HepG2 (cell line): Measurements from ENCODE around the gene ZNF282. TPM values are rescaled to one million over a fixed set of nuclear protein-coding genes. Genes with fewer than 3 reads are reported as not detected.

Source experiments
- ATAC-seq: fragments of 200-7000 bp; cut with Tn5 transposase; 3 replicates; pipeline ENCODE4 v1.9.1; 2020; ENCODE audit warnings: mild to moderate bottlenecking, moderate library complexity
- BruUV-seq: library from RNA; stranded (reverse); fragments of 400-500 nt; replicated peaks from 2 replicates; lab custom pipeline; 2021; lab: Mats Ljungman, UMichigan
- CTCF ChIA-PET: fragments of 300-600 bp; formaldehyde crosslinking; extraction: SDS; loops from one replicate; lab custom pipeline; 2021; ENCODE audit warnings: low total read pairs, inconsistent platforms, low intra/inter-chr PET ratio; lab: Yijun Ruan, JAX
- POLR2A ChIA-PET: fragments of 350-600 bp; sonication (Branson Sonifier 250); formaldehyde crosslinking; loops from one replicate; lab custom pipeline; 2020; ENCODE audit warnings: antibody characterized with exemption, inconsistent platforms; lab: Yijun Ruan, JAX
- DNase-seq: peaks from one replicate; pipeline ENCODE4 v3.0.0-alpha.2; 2015; ENCODE audit warnings: low spot score
- FAIRE-seq: peaks from 3 replicates; lab custom pipeline; 2011; peaks lifted over from hg19 to GRCh38; lab: Jason Lieb, UNC
- H2AFZ ChIP-seq: one replicate; pipeline ENCODE4 v1.6.1; 2011; ENCODE audit warnings: low read length, inconsistent platforms
- H3K27ac ChIP-seq: fragments of 300-600 bp; 3 replicates; pipeline ENCODE4 v1.8.0; 2011; ENCODE audit warnings: mixed run types, mild to moderate bottlenecking, mixed read lengths, low read length, inconsistent platforms; ENCODE audit not compliant: insufficient read depth; ENCODE audit errors: extremely low read length
- H3K27me3 ChIP-seq, 2 experiments: fragments of 200-600 bp in 1 of 2; 2 replicates in 1 of 2; 3 replicates in 1 of 2; pipeline versions ENCODE4 v1.6.0 to v1.8.0; 2011; ENCODE audit warnings: low read length in 2 of 2, mild to moderate bottlenecking in 2 of 2, moderate library complexity in 2 of 2, inconsistent platforms in 1 of 2; ENCODE audit not compliant: insufficient read depth in 2 of 2, control insufficient read depth in 1 of 2
- H3K36me3 ChIP-seq, 2 experiments: fragments of 200-600 bp in 1 of 2; replicated peaks in 1 of 2; 2 replicates in 1 of 2; 3 replicates in 1 of 2; pipeline versions ENCODE4 v1.5.1 to v1.8.0; 2011; ENCODE audit warnings: low read length in 2 of 2, inconsistent platforms in 1 of 2; ENCODE audit not compliant: insufficient read depth in 2 of 2, control insufficient read depth in 1 of 2
- H3K4me1 ChIP-seq: 2 replicates; pipeline ENCODE4 v1.5.1; 2012; ENCODE audit warnings: low read length, inconsistent platforms; ENCODE audit not compliant: insufficient read depth
- H3K4me2 ChIP-seq: 2 replicates; pipeline ENCODE4 v1.6.0; 2011; ENCODE audit warnings: low read depth, low read length, inconsistent platforms
- H3K4me3 ChIP-seq, 3 experiments: fragments of 200-600 bp in 1 of 3; sonication (generic), shearing (Covaris generic) in 1 of 3; replicated peaks in 1 of 3; 2 replicates each; pipeline ENCODE4 v1.5.1; 2011 to 2016; ENCODE audit warnings: low read length in 3 of 3, inconsistent platforms in 2 of 3, low read depth in 2 of 3, mild to moderate bottlenecking in 2 of 3, control low read depth in 1 of 3, mixed read lengths in 1 of 3; ENCODE audit not compliant: insufficient read depth in 1 of 3
- H3K79me2 ChIP-seq: one replicate; pipeline ENCODE4 v1.6.1; 2011; ENCODE audit warnings: low read length, inconsistent platforms; ENCODE audit not compliant: insufficient read depth
- H3K9ac ChIP-seq: 2 replicates; pipeline ENCODE4 v1.6.0; 2011; ENCODE audit warnings: mild to moderate bottlenecking, low read depth, low read length, inconsistent platforms; ENCODE audit not compliant: insufficient read depth
- H3K9me3 ChIP-seq: 2 replicates; pipeline ENCODE4 v1.5.1; 2012; ENCODE audit warnings: mild to moderate bottlenecking, low read length
- H4K20me1 ChIP-seq: 2 replicates; pipeline ENCODE4 v1.6.0; 2011; ENCODE audit warnings: inconsistent platforms, mild to moderate bottlenecking, low read length, moderate library complexity; ENCODE audit not compliant: insufficient read depth
- ARID2 ChIP-seq: sonication (generic); formaldehyde crosslinking; IDR thresholded peaks from 2 replicates; pipeline ENCODE4 v1.8.1; 2022; ENCODE audit warnings: mild to moderate bottlenecking, missing genetic modification reagents, borderline replicate concordance
- CCDC6 ChIP-seq: sonication (generic); formaldehyde crosslinking; IDR thresholded peaks from 2 replicates; pipeline ENCODE4 v1.8.1; 2022; ENCODE audit warnings: mild to moderate bottlenecking, missing genetic modification reagents, moderate library complexity
- JUN ChIP-seq: sonication (generic); formaldehyde crosslinking; IDR thresholded peaks from 2 replicates; pipeline ENCODE4 v1.4.0; 2020; ENCODE audit warnings: mild to moderate bottlenecking, missing genetic modification reagents
- MXD1 ChIP-seq: sonication (generic); formaldehyde crosslinking; IDR thresholded peaks from 2 replicates; pipeline ENCODE4 v1.4.0; 2020; ENCODE audit warnings: mild to moderate bottlenecking, missing genetic modification reagents
- ZNF691 ChIP-seq: sonication (generic); formaldehyde crosslinking; IDR thresholded peaks from 2 replicates; pipeline ENCODE4 v1.4.0; 2020; ENCODE audit warnings: missing genetic modification reagents, low read depth, mild to moderate bottlenecking, borderline replicate concordance
- WGBS: methylation state at CpG from one replicate; pipeline ENCODE4 v1.1.6; 2017; ENCODE audit warnings: low lambda C conversion rate; 5-methylcytosine and 5-hydroxymethylcytosine counted together
- in situ Hi-C: cut with HindIII; loops from 2 replicates; pipeline ENCODE4 v1.10.0; 2017; ENCODE audit warnings: low pct_unique_long_range_greater_than_20kb; ENCODE audit not compliant: extremely low pct_ligation_motif_present
- intact Hi-C: fragments of 100-400 bp; cut with micrococcal nuclease; formaldehyde crosslinking; loops from one replicate; pipeline ENCODE4 v1.10.0; 2022; ENCODE audit not compliant: unreplicated experiment
- polyA plus RNA-seq, 8 experiments: library from polyadenylated mRNA; depleted of rRNA in 3 of 8; stranded (reverse) in 7 of 8; unstranded in 1 of 8; fragments of >200 nt; fragmentation: Illumina TruSeq in 4 of 8; extraction: Trizol in 4 of 8; gene quantifications; 2 replicates each; pipeline versions ENCODE4 v1.2.1 to v1.2.3, GENCODE V29; 2011 to 2016; ENCODE audit warnings: low read depth in 4 of 8, missing spikeins in 1 of 8, mixed read lengths in 1 of 8; ENCODE audit not compliant: insufficient read depth in 1 of 8
- total RNA-seq, 5 experiments: library from RNA; depleted of rRNA; stranded (reverse); fragments of >200 nt; fragmentation: Illumina TruSeq; extraction: Trizol; gene quantifications; 2 replicates each; pipeline ENCODE4 v1.2.3, GENCODE V29; 2016; ENCODE audit warnings: low read depth in 1 of 5
- TF ChIP-seq, protein P1 (sequence below): sonication (generic); formaldehyde crosslinking; IDR thresholded peaks from 2 replicates; pipeline ENCODE4 v1.5.1; 2020; ENCODE audit warnings: missing genetic modification reagents, mild to moderate bottlenecking, borderline replicate concordance

Gene ZNF282
- total and polyA plus RNA-seq, 2 of the 13 experiments (the other 11 are each of a cell fraction or from before 2014, with no cell fraction given), result 9.1 to 20.9 TPM

DNA sequence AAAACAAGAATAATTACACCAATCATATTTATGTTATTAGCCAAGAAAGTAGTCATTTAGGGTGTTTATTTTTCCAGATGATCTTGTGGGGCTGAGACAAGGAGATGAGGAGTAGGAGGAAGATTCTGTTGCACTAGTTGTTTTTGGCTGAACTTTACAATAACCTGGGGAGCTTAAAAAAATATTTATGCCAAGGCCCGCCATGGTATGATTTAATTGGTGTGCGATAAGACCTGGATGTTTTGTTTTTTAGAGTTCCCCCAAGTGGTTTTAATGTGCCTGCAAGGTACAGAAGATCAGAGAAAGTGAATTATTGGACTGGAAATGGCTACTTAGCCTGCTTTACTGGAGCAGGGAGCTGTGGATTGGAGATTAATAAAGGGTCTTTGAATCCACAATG is 7.1 kb upstream of the ZNF282 start:
- peaks cover 0 to 7% of the 10 kb centered on the region in 2 experiments; a peak in 2 of 5 replicates for H3K27me3 ChIP-seq
- ATAC-seq (no peak), DNase-seq (no peak), FAIRE-seq (no peak)
- WGBS, result 67% methylated on average over 2 of the region's 2 CpGs
- no peaks in the 10 kb centered on the region for H3K9me3 ChIP-seq
- no peaks in the 10 kb centered on the region for H4K20me1 ChIP-seq
- no peaks in the 10 kb centered on the region for H3K36me3 ChIP-seq
- TF ChIP-seq JUN (CRISPR knock-in tag), result no peak
- TF ChIP-seq ARID2, result no peak
- TF ChIP-seq ZNF691, result no peak
- no peak for TF ChIP-seq MXD1
- no peak for TF ChIP-seq CCDC6 (CRISPR knock-in tag)
- TF ChIP-seq, protein P1, sequence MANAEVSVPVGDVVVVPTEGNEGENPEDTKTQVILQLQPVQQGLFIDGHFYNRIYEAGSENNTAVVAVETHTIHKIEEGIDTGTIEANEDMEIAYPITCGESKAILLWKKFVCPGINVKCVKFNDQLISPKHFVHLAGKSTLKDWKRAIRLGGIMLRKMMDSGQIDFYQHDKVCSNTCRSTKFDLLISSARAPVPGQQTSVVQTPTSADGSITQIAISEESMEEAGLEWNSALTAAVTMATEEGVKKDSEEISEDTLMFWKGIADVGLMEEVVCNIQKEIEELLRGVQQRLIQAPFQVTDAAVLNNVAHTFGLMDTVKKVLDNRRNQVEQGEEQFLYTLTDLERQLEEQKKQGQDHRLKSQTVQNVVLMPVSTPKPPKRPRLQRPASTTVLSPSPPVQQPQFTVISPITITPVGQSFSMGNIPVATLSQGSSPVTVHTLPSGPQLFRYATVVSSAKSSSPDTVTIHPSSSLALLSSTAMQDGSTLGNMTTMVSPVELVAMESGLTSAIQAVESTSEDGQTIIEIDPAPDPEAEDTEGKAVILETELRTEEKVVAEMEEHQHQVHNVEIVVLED (CRISPR knock-in tag), result no peak
- BruUV-seq, result no TSS peak
- intact Hi-C loops (no loop called here), in situ Hi-C loops (no loop called here)
- H3K4me1 ChIP-seq, result peaks cover 16% of the 10 kb centered on the region
- POLR2A ChIA-PET, result interaction anchor here (0.6 kb wide), 1 partner anchor 437 kb away, joined by 3 read pairs; no protein-coding TSS in a partner anchor
- no peak overlapping the region for H3K4me3 ChIP-seq
- no peak overlapping the region for H3K4me2 ChIP-seq
- CTCF ChIA-PET, result no interaction called here
- no peak overlapping the region for H2AFZ ChIP-seq
- no peak overlapping the region for H3K9ac ChIP-seq
- H3K27ac ChIP-seq, result no peak overlapping the region
- no peaks in the 10 kb centered on the region for H3K79me2 ChIP-seq
